Activated naive CD4-positive, alpha-beta T cell treated with anti-CD3 and anti-CD28 coated beads, Interleukin-2, amount 10 ng/mL, durations not matched to agents 7 days and 5 days (primary cell): ENCODE data around the gene RBMS3.

Experiments used
- CTCF ChIA-PET: fragments of 350-600 bp; sonication (Branson Sonifier 250); formaldehyde crosslinking; loops from one replicate; lab custom pipeline; 2021; ENCODE audit warnings: antibody characterized with exemption; lab: Charles Lee
- DNase-seq: peaks from one replicate; pipeline ENCODE4 v3.0.0-alpha.2; 2020
- H3K27ac Mint-ChIP-seq: one replicate; pipeline ENCODE4 v1.8.0; 2021; ENCODE audit warnings: mild to moderate bottlenecking, moderate library complexity, mixed read lengths
- H3K27me3 Mint-ChIP-seq: one replicate; pipeline ENCODE4 v1.8.0; 2021; ENCODE audit warnings: mild to moderate bottlenecking, mixed read lengths
- H3K36me3 Mint-ChIP-seq: one replicate; pipeline ENCODE4 v1.8.0; 2021; ENCODE audit warnings: mixed read lengths
- H3K4me1 Mint-ChIP-seq: one replicate; pipeline ENCODE4 v1.8.0; 2021; ENCODE audit warnings: mixed read lengths
- H3K4me3 Mint-ChIP-seq: one replicate; pipeline ENCODE4 v1.8.0; 2021; ENCODE audit warnings: mild to moderate bottlenecking, moderate library complexity, mixed read lengths
- H3K9me3 Mint-ChIP-seq: one replicate; pipeline ENCODE4 v1.8.0; 2021; ENCODE audit warnings: mixed read lengths

RBMS3 gene

GRCh38 chr3:29940759-29941323 lies 660.0 kb downstream of the RBMS3 start:
- H3K4me1 Mint-ChIP-seq = no peaks in the 10 kb centered on the region
- no peaks in the 10 kb centered on the region for H3K36me3 Mint-ChIP-seq
- H3K4me3 Mint-ChIP-seq = no peak overlapping the region
- H3K27me3 Mint-ChIP-seq = peaks cover 3% of the 10 kb centered on the region
- CTCF ChIA-PET = no interaction called here
- H3K9me3 Mint-ChIP-seq = no peaks in the 10 kb centered on the region
- DNase-seq = no peak
- no peak overlapping the region for H3K27ac Mint-ChIP-seq

GRCh38 chr3:29942297-29942696 lies 661.4 kb downstream of the RBMS3 start:
- no peak overlapping the region for H3K4me3 Mint-ChIP-seq
- DNase-seq = no peak
- peaks cover 3% of the 10 kb centered on the region for H3K27me3 Mint-ChIP-seq
- no peak overlapping the region for H3K27ac Mint-ChIP-seq
- no peaks in the 10 kb centered on the region for H3K36me3 Mint-ChIP-seq
- no peaks in the 10 kb centered on the region for H3K4me1 Mint-ChIP-seq
- H3K9me3 Mint-ChIP-seq = no peaks in the 10 kb centered on the region
- CTCF ChIA-PET = no interaction called here

GRCh38 chr3:29949131-29949530 lies 668.3 kb downstream of the RBMS3 start:
- Mint-ChIP-seq H3K9me3 (no peaks in the 10 kb centered on the region), H3K27me3 (peaks cover under 1% of the 10 kb centered on the region), H3K27ac (no peak overlapping the region), H3K4me3 (no peak overlapping the region), H3K36me3 (no peaks in the 10 kb centered on the region), H3K4me1 (no peaks in the 10 kb centered on the region)
- DNase-seq = no peak
- CTCF ChIA-PET = no interaction called here

GRCh38 chr3:29949940-29950616 lies 669.2 kb downstream of the RBMS3 start:
- DNase-seq = no peak

DNA sequence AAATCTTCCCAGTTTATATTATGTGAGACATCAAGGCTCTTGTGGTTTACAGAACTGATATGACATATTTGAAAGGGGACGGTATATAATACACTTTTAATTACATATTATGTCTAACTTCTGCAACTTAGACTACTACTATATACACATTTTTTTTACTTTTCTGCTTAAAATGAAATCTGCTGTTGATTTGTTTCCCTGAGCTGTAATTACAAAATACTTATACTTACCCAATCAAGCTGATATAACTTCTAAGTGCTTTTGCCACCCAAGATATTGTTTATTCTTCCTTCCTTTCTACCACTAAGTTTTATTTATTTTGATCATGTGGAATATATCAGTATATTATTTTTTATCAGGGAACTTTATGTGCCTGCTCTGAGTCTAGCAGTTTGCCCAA lies 671.6 kb downstream of the RBMS3 start:
- CTCF ChIA-PET = no interaction called here
- Mint-ChIP-seq H3K4me1 (no peaks in the 10 kb centered on the region), H3K36me3 (no peaks in the 10 kb centered on the region), H3K27ac (no peak overlapping the region), H3K9me3 (no peaks in the 10 kb centered on the region), H3K4me3 (no peak overlapping the region), H3K27me3 (no peaks in the 10 kb centered on the region)
- DNase-seq = no peak

More at GRCh38 chr3:29949940-29950616, 669.2 kb downstream of the RBMS3 start:
- H3K4me1 Mint-ChIP-seq = no peaks in the 10 kb centered on the region
- H3K36me3 Mint-ChIP-seq = no peaks in the 10 kb centered on the region
- no peak overlapping the region for H3K27ac Mint-ChIP-seq
- no peak overlapping the region for H3K4me3 Mint-ChIP-seq
- CTCF ChIA-PET = no interaction called here
- no peaks in the 10 kb centered on the region for H3K27me3 Mint-ChIP-seq
- H3K9me3 Mint-ChIP-seq = no peaks in the 10 kb centered on the region

GRCh38 chr3:29955413-29955812 lies 674.5 kb downstream of the RBMS3 start:
- no peak overlapping the region for H3K27ac Mint-ChIP-seq
- no peaks in the 10 kb centered on the region for H3K4me1 Mint-ChIP-seq
- H3K9me3 Mint-ChIP-seq = no peaks in the 10 kb centered on the region
- H3K4me3 Mint-ChIP-seq = no peak overlapping the region
- no peaks in the 10 kb centered on the region for H3K36me3 Mint-ChIP-seq
- CTCF ChIA-PET = no interaction called here
- DNase-seq = no peak
- H3K27me3 Mint-ChIP-seq = peaks cover 6% of the 10 kb centered on the region

DNA sequence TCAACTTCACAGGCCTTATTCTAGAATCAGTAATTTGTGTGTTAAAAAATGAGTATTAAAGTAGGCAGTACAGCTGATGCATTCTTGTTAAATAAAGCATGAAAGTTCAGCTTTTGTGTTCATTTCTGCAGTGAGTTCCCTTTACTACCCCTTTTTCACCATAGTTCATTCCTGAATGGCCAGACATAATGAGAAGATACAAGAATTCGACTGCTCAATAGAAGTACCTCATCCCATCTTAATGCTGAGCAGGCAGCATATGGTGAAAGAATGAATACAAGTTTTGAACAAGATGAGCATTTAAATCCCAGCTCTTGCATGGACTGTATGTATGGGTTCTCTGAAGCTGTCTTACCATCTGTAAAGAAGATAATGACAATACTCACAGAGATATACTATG lies 677.9 kb downstream of the RBMS3 start:
- H3K4me3 Mint-ChIP-seq = no peak overlapping the region
- DNase-seq = no peak
- H3K4me1 Mint-ChIP-seq = no peaks in the 10 kb centered on the region
- no peaks in the 10 kb centered on the region for H3K9me3 Mint-ChIP-seq
- H3K27ac Mint-ChIP-seq = no peak overlapping the region
- H3K27me3 Mint-ChIP-seq = peaks cover 8% of the 10 kb centered on the region
- CTCF ChIA-PET = no interaction called here
- no peaks in the 10 kb centered on the region for H3K36me3 Mint-ChIP-seq

GRCh38 chr3:29971895-29972294 lies 691.0 kb downstream of the RBMS3 start:
- DNase-seq = no peak
- CTCF ChIA-PET = no interaction called here
- Mint-ChIP-seq H3K27me3 (no peaks in the 10 kb centered on the region), H3K9me3 (no peaks in the 10 kb centered on the region), H3K27ac (no peak overlapping the region), H3K4me3 (no peak overlapping the region), H3K36me3 (no peaks in the 10 kb centered on the region), H3K4me1 (no peaks in the 10 kb centered on the region)

DNA sequence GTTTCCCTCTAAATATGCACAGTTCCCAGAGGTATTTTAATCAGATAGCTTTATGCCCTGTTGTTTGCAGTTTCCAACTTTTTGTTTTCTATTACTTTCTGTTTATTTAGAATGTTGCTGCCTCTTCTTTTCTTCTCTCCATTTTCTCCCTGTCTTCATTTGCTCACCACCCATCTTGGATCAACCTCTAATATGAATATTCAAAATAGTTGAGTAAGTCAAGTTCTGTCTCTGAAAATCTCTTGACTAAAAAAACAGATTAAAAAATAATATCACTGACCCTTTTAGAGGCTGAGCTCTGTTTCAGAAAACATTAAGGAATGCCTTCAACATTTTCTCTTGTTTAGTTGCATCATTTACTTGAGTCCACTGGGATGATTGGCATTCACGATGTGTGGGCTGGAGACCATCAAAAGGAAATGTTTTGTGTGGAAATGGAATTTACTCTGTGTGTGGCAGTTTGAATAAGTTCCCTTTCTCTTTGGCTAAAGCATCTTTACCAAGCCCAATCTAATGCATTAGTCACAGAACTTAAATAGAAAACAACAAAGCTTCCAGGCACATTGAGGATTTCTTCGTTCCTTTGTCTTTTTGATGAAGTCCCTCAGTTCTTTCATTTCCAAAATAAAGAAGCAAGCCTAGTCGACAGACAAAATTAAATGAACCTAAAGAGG lies 691.6 kb downstream of the RBMS3 start:
- Mint-ChIP-seq H3K4me1 (no peaks in the 10 kb centered on the region), H3K27ac (no peak overlapping the region), H3K9me3 (no peaks in the 10 kb centered on the region), H3K36me3 (no peaks in the 10 kb centered on the region), H3K27me3 (no peaks in the 10 kb centered on the region), H3K4me3 (no peak overlapping the region)
- DNase-seq = no peak
- CTCF ChIA-PET = no interaction called here

DNA sequence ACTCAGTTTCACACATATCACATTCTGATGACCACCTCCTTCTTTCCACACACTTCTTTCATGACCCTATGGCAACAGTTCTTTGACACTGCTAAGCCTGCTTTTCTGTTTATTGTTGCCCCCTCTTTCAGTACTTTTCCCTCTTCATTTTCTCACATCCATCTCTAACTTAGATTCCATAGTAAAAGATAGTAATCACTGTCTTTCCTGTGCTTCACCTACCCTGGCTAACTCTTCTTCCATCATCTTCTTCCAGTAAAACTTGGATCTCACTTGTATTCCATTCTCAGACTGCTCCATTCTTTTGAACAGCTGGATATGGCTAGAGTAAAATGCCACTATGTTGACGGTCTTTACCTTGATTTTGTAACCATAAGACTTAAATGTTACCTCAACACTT lies 692.9 kb downstream of the RBMS3 start:
- no peaks in the 10 kb centered on the region for H3K9me3 Mint-ChIP-seq
- CTCF ChIA-PET = no interaction called here
- no peak for DNase-seq

GRCh38 chr3:29976871-29977270 lies 696.0 kb downstream of the RBMS3 start:
- no peaks in the 10 kb centered on the region for H3K4me1 Mint-ChIP-seq
- H3K4me3 Mint-ChIP-seq = no peak overlapping the region
- no peaks in the 10 kb centered on the region for H3K36me3 Mint-ChIP-seq
- no peak overlapping the region for H3K27ac Mint-ChIP-seq
- CTCF ChIA-PET = no interaction called here
- no peak for DNase-seq
- H3K27me3 Mint-ChIP-seq = no peaks in the 10 kb centered on the region
- H3K9me3 Mint-ChIP-seq = no peaks in the 10 kb centered on the region

More for the DNA sequence above, 692.9 kb downstream of the RBMS3 start:
- Mint-ChIP-seq H3K4me3 (no peak overlapping the region), H3K36me3 (no peaks in the 10 kb centered on the region), H3K27ac (no peak overlapping the region), H3K4me1 (no peaks in the 10 kb centered on the region), H3K27me3 (no peaks in the 10 kb centered on the region)

- no peaks in the 10 kb centered on the region for H3K36me3 Mint-ChIP-seq
- H3K9me3 Mint-ChIP-seq = no peaks in the 10 kb centered on the region
- DNase-seq = no peak
- CTCF ChIA-PET = no interaction called here
- no peaks in the 10 kb centered on the region for H3K4me1 Mint-ChIP-seq
- no peak overlapping the region for H3K27ac Mint-ChIP-seq
- H3K4me3 Mint-ChIP-seq = no peak overlapping the region
- no peaks in the 10 kb centered on the region for H3K27me3 Mint-ChIP-seq
Observed at GRCh38 chr3:29977360-29977759, 696.5 kb downstream of the RBMS3 start.

- no peaks in the 10 kb centered on the region for H3K27me3 Mint-ChIP-seq
- no peaks in the 10 kb centered on the region for H3K36me3 Mint-ChIP-seq
- DNase-seq = no peak
- no peak overlapping the region for H3K4me3 Mint-ChIP-seq
- CTCF ChIA-PET = no interaction called here
- no peaks in the 10 kb centered on the region for H3K9me3 Mint-ChIP-seq
- H3K27ac Mint-ChIP-seq = no peak overlapping the region
- H3K4me1 Mint-ChIP-seq = no peaks in the 10 kb centered on the region
Observed at GRCh38 chr3:29978036-29978435, 697.2 kb downstream of the RBMS3 start.

- Mint-ChIP-seq H3K36me3 (no peaks in the 10 kb centered on the region), H3K4me3 (no peak overlapping the region), H3K4me1 (no peaks in the 10 kb centered on the region), H3K27me3 (peaks cover 7% of the 10 kb centered on the region), H3K9me3 (no peaks in the 10 kb centered on the region), H3K27ac (no peak overlapping the region)
- DNase-seq = no peak
- CTCF ChIA-PET = no interaction called here
Observed at GRCh38 chr3:29991198-29991597, 710.3 kb downstream of the RBMS3 start.

- Mint-ChIP-seq H3K36me3 (no peaks in the 10 kb centered on the region), H3K27me3 (no peaks in the 10 kb centered on the region), H3K9me3 (no peaks in the 10 kb centered on the region), H3K27ac (no peak overlapping the region), H3K4me1 (no peaks in the 10 kb centered on the region), H3K4me3 (no peak overlapping the region)
- CTCF ChIA-PET = interaction anchor here (1.0 to 1.2 kb wide), 2 partner anchors 9 to 11 kb away, joined by 3 to 10 read pairs; no protein-coding TSS in a partner anchor
- DNase-seq = no peak
Observed at GRCh38 chr3:30002797-30003196, 721.9 kb downstream of the RBMS3 start.
